ENCODE results near the gene IGFBP7. TPM values are rescaled to one million over a fixed set of nuclear protein-coding genes. Genes with fewer than 3 reads are reported as not detected.

Gene IGFBP7
- total RNA-seq, 1 donor, result 234 TPM

DNA sequence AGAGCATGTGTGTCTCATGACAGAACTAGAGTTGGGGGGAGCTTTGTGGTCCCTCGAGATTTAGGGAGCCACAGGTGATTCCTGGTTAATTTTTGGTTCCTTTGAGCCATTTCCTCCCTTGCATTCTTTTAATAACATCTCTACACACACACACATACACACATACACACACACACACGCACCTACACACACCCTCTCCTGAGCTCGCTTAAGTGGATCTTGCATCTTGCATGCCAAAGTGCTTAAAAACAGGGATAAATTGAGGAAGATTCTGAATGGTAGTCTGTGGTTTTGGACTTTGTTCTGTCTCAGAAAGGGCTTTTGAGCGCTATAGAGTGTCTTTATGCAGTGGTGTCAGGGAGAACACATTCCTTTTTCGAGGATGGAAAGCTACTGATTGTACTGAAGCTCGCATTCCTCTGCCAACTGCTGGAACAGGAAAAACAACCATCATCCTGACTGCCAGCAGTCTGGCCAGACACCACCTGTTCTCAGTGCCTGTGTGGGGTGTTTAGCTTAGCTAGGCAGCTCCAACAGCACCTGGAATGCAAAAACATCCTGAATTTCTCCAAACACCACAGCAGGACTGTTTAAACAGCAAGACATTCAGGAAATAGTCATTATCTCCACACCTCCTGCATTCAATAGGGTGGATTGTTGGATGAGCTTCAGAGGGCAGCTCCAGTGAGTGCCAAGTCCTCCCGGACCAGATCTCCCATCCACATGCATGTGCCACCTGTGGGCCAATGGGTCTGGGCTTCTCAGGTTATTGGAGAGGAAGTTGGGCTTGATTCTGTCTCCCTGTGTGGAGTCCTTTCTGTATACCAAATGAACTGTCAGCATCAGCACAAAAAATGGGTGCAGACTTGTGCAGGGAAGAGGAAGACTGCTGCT is 21.9 kb upstream of the IGFBP7 start:
- peak; percentile 22 for DNase-seq (ENCODE audit: low read depth)
- TF ChIP-seq, protein P1, sequence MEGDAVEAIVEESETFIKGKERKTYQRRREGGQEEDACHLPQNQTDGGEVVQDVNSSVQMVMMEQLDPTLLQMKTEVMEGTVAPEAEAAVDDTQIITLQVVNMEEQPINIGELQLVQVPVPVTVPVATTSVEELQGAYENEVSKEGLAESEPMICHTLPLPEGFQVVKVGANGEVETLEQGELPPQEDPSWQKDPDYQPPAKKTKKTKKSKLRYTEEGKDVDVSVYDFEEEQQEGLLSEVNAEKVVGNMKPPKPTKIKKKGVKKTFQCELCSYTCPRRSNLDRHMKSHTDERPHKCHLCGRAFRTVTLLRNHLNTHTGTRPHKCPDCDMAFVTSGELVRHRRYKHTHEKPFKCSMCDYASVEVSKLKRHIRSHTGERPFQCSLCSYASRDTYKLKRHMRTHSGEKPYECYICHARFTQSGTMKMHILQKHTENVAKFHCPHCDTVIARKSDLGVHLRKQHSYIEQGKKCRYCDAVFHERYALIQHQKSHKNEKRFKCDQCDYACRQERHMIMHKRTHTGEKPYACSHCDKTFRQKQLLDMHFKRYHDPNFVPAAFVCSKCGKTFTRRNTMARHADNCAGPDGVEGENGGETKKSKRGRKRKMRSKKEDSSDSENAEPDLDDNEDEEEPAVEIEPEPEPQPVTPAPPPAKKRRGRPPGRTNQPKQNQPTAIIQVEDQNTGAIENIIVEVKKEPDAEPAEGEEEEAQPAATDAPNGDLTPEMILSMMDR (IDR thresholded peaks at IDR 0.05; ENCODE audit: insufficient read depth, low read depth, low read length), result no peak
- H3K4me3 ChIP-seq (ENCODE audit: low read depth, low read length), result no peak overlapping the region

DNA sequence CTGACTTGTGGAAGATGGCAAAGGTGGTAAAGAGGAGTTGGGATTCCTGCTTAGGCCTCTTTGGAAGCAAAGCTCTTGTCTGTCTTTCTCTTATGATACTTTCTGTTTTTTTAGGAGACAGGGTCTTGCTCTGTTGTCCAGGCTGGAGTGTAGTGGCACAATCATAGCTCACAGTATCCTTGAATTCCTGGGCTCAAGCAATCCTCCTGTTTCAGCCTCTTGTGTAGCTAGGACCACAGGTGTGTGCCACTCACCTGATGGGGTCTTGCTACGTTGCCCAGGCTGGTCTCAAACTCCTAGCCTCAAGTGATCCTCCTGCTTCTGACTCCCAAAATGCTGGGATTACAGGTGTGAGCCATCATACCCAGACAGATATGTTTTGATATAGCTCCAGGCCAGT is 19.3 kb upstream of the IGFBP7 start:
- no peak for DNase-seq (ENCODE audit: low read depth)
- H3K4me3 ChIP-seq (ENCODE audit: low read depth, low read length), result no peak overlapping the region
- TF ChIP-seq, protein P1 (IDR thresholded peaks at IDR 0.05; ENCODE audit: insufficient read depth, low read depth, low read length), result no peak

DNA sequence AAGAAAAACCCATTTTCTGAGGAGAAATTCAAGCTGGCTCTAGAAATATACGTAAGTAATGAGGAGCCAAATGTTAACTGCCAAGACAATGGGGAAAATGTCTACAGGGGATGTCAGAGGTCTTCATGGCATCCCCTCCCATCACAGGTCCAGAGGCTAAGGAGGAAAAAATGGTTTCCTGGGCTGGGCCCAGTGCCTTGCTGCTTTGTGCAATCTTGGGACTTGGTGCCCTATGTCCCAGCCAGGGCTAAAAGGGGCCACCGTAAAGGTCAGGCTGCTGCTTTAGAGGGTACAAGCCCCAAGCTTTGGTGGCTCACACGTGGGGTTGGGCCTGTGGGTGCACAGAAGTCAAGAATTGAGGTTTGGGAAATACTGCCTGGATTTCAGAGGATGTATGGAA is 17.2 kb upstream of the IGFBP7 start:
- no peak overlapping the region for H3K4me3 ChIP-seq (ENCODE audit: low read depth, low read length)
- TF ChIP-seq, protein P1 (IDR thresholded peaks at IDR 0.05; ENCODE audit: insufficient read depth, low read depth, low read length), result no peak
- no peak for DNase-seq (ENCODE audit: low read depth)

DNA sequence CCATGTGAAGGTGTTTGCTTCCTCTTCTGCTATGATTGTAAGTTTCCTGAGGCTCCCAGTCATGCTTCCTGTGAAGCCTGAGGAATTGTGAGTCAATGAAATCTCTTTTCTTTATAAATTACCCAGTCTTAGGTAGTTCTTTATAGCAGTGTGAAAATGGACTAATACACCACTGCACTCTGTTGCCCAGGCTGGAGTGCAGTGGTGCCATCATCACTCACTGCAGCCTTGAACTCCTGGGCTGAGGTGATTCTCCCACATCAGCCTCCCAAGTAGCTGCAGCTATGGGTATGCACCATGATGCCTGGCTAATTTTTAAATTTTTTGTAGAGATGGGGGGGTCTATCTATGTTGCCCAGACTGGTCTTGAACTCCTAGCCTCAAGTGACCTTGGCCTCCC is 15.8 kb upstream of the IGFBP7 start:
- no peak for DNase-seq (ENCODE audit: low read depth)
- H3K4me3 ChIP-seq (ENCODE audit: low read depth, low read length), result no peak overlapping the region
- TF ChIP-seq, protein P1 (IDR thresholded peaks at IDR 0.05; ENCODE audit: insufficient read depth, low read depth, low read length), result no peak

GRCh38 chr4:57124145-57124544 is 14.0 kb upstream of the IGFBP7 start:
- TF ChIP-seq, protein P1 (IDR thresholded peaks at IDR 0.05; ENCODE audit: insufficient read depth, low read depth, low read length), result no peak
- no peak for DNase-seq (ENCODE audit: low read depth)
- H3K4me3 ChIP-seq (ENCODE audit: low read depth, low read length), result no peak overlapping the region

DNA sequence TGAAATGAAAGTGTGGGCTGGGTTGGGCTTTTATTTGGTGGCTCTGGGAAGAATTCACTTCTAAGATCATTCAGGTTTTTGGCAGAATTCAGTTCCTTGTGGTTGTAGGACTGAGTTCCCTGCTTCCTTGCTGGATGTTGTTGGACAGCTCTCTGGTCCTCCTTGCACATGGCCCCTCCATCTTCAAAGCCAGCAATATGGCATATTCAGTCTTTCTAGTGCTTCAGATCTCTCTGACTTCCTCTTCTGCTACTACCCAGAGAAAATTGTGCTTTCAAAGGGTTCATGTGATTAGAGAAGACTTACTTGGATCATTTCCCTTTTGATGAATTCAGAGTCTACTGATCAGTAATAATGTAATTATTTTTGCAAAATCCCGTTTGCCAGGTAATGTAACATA is 12.8 kb upstream of the IGFBP7 start:
- TF ChIP-seq, protein P1 (IDR thresholded peaks at IDR 0.05; ENCODE audit: insufficient read depth, low read depth, low read length), result no peak
- no peak for DNase-seq (ENCODE audit: low read depth)
- no peak overlapping the region for H3K4me3 ChIP-seq (ENCODE audit: low read depth, low read length)

All from fibroblast of villous mesenchyme (primary cell).